Nephron progenitor cell (in vitro differentiated cells): ENCODE results near the gene SMG9.
A peak's percentile ranks its signal among the peaks of the same experiment; 100 is the strongest.

ENCODE experiments used
- DNase-seq: peaks from one replicate; pipeline ENCODE4 v3.0.0; 2021
- H3K27ac Mint-ChIP-seq: 2 replicates; pipeline ENCODE4 v1.8.0; 2021; ENCODE audit warnings: mild to moderate bottlenecking, moderate library complexity, mixed read lengths
- H3K27me3 Mint-ChIP-seq: 2 replicates; pipeline ENCODE4 v1.8.0; 2021; ENCODE audit warnings: mild to moderate bottlenecking, low read depth, mixed read lengths; ENCODE audit not compliant: poor library complexity
- H3K36me3 Mint-ChIP-seq: 2 replicates; pipeline ENCODE4 v1.8.0; 2021; ENCODE audit warnings: low read depth, mixed read lengths
- H3K4me1 Mint-ChIP-seq: 2 replicates; pipeline ENCODE4 v1.8.0; 2021; ENCODE audit warnings: mixed read lengths
- H3K4me3 Mint-ChIP-seq: 2 replicates; pipeline ENCODE4 v1.8.0; 2021; ENCODE audit warnings: mild to moderate bottlenecking, moderate library complexity, mixed read lengths
- H3K9me3 Mint-ChIP-seq: 2 replicates; pipeline ENCODE4 v1.8.0; 2021; ENCODE audit warnings: mild to moderate bottlenecking, moderate library complexity, mixed read lengths
- TF ChIP-seq, protein P1 (sequence below): fragments of 200-600 bp; sonication (generic); IDR thresholded peaks from 2 replicates; pipeline ENCODE4 v1.5.0; 2021; ENCODE audit warnings: antibody characterized with exemption

SMG9 gene

DNA sequence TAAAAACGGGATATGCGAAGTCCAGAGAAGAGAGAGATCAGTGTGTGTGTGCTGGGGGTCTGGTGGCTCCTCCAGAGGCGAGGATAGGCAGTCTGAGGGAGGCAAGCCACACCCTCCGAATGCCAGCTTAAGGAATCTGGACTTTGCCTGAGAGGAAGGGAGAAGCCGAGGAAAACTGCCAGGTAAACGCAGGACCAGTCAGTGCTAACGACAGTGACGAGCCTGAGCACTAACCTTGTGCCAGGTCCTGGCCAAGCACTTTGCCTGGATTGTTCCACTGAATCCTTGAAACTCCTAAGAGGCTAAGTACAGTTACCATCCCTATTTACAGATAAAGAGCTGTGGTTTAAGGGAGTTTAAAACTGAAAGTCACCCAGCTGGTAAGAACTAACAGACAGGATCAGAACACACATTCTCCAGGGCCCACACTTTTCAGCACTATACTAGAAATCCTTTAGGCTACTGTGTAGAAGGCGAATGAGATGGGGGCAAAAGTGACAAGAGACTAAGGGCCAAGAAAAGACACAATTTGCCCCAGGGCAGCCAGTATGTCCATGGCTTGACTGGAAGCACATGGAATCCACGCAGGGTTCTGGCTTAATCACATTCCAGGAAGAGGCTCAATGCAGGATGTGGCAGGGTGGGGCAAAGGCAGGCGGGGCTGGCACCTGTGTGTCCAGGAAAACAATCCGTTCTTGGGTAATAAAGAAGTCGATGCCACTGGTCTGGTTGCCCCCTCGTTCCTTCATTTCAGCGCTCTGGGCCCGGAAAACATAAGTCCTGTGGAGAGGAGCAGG is 15.1 kb downstream of the SMG9 start:
- H3K36me3 Mint-ChIP-seq = peaks cover 86% of the 10 kb centered on the region
- no peaks in the 10 kb centered on the region for H3K4me1 Mint-ChIP-seq
- no peaks in the 10 kb centered on the region for H3K9me3 Mint-ChIP-seq
- H3K27ac Mint-ChIP-seq = no peak overlapping the region
- TF ChIP-seq, protein P1, sequence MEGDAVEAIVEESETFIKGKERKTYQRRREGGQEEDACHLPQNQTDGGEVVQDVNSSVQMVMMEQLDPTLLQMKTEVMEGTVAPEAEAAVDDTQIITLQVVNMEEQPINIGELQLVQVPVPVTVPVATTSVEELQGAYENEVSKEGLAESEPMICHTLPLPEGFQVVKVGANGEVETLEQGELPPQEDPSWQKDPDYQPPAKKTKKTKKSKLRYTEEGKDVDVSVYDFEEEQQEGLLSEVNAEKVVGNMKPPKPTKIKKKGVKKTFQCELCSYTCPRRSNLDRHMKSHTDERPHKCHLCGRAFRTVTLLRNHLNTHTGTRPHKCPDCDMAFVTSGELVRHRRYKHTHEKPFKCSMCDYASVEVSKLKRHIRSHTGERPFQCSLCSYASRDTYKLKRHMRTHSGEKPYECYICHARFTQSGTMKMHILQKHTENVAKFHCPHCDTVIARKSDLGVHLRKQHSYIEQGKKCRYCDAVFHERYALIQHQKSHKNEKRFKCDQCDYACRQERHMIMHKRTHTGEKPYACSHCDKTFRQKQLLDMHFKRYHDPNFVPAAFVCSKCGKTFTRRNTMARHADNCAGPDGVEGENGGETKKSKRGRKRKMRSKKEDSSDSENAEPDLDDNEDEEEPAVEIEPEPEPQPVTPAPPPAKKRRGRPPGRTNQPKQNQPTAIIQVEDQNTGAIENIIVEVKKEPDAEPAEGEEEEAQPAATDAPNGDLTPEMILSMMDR = no peak
- no peaks in the 10 kb centered on the region for H3K27me3 Mint-ChIP-seq
- H3K4me3 Mint-ChIP-seq = no peak overlapping the region
- DNase-seq = no peak

DNA sequence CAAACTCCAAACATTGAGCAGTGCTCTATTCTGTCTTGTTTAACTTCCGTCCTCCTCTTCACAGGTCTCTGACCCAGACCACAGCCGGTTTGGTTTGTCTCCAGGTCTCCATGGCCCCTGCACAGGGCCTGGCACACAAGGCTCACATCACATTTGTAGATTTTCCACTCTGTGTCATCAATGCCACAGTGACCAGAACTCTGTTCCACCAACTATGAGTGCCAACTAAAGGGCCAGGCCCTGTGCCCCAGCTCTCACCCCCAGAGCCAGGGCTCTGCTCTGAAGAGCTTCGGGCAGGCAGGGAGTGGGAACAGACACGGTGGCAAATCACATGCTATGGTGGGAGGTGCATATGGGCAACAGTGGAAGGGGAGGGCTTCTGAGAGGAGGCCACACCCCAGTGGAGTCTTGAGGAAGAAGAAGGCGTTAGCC is 16.0 kb downstream of the SMG9 start:
- Mint-ChIP-seq H3K36me3 (peaks cover 86% of the 10 kb centered on the region), H3K9me3 (no peaks in the 10 kb centered on the region), H3K4me1 (no peaks in the 10 kb centered on the region), H3K27me3 (no peaks in the 10 kb centered on the region), H3K4me3 (no peak overlapping the region), H3K27ac (no peak overlapping the region)
- DNase-seq = no peak
- TF ChIP-seq, protein P1 = no peak

GRCh38 chr19:43735957-43736356 is 18.8 kb downstream of the SMG9 start:
- H3K4me3 Mint-ChIP-seq = no peak overlapping the region
- DNase-seq = no peak
- TF ChIP-seq, protein P1 = no peak
- H3K27me3 Mint-ChIP-seq = no peaks in the 10 kb centered on the region
- H3K4me1 Mint-ChIP-seq = no peaks in the 10 kb centered on the region
- H3K9me3 Mint-ChIP-seq = no peaks in the 10 kb centered on the region
- peaks cover 83% of the 10 kb centered on the region for H3K36me3 Mint-ChIP-seq
- no peak overlapping the region for H3K27ac Mint-ChIP-seq

DNA sequence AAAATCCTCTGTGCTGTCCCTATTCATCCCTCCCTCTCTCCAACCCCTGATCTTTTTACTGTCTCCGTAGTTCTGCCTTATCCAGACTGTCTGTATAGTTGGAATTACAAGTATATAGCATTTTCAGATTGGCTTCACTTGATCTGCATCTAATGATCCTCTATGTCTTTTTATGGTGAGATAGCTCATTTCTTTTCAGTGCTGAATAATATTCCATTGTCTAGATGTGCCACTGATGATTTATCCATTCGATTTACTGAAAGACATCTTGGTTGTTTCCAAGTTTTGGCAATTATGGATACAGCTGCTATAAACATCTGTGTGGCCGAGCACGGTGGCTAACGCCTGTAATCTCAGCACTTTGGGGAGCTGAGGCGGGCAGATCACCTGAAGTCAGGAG is 19.7 kb downstream of the SMG9 start:
- no peak for DNase-seq
- no peaks in the 10 kb centered on the region for H3K27me3 Mint-ChIP-seq
- H3K9me3 Mint-ChIP-seq = no peaks in the 10 kb centered on the region
- no peaks in the 10 kb centered on the region for H3K4me1 Mint-ChIP-seq
- H3K36me3 Mint-ChIP-seq = peaks cover 79% of the 10 kb centered on the region
- no peak overlapping the region for H3K4me3 Mint-ChIP-seq
- peak overlapping the region; percentile 2 for H3K27ac Mint-ChIP-seq
- TF ChIP-seq, protein P1 = no peak

GRCh38 chr19:43731846-43732245 is 22.9 kb downstream of the SMG9 start:
- Mint-ChIP-seq H3K4me3 (no peak overlapping the region), H3K9me3 (no peaks in the 10 kb centered on the region), H3K36me3 (peaks cover 73% of the 10 kb centered on the region), H3K27me3 (no peaks in the 10 kb centered on the region), H3K27ac (no peak overlapping the region), H3K4me1 (no peaks in the 10 kb centered on the region)
- TF ChIP-seq, protein P1 = no peak
- DNase-seq = no peak

- H3K4me3 Mint-ChIP-seq = no peak overlapping the region
- no peaks in the 10 kb centered on the region for H3K9me3 Mint-ChIP-seq
- H3K27ac Mint-ChIP-seq = no peak overlapping the region
- no peaks in the 10 kb centered on the region for H3K4me1 Mint-ChIP-seq
- no peaks in the 10 kb centered on the region for H3K27me3 Mint-ChIP-seq
- TF ChIP-seq, protein P1 = no peak
- peaks cover 68% of the 10 kb centered on the region for H3K36me3 Mint-ChIP-seq
- no peak for DNase-seq
These were observed 23.4 kb downstream of the SMG9 start for GRCh38 chr19:43731346-43731745.
